Right forelimb (tissue), 1 donor: ENCODE measurements around the gene SRSF8.
"Not testable (repeated sequence)": the region's sequence is repeated elsewhere in the genome, so short reads cannot be mapped to it uniquely, and the experiment has no call there.

Experiments used
- DNase-seq: peaks from one replicate; pipeline ENCODE4 v3.0.0-alpha.2; 2018

The SRSF8 gene

GRCh38 chr11:95098826-95099225 is 32.1 kb downstream of the SRSF8 start:
- no peak for DNase-seq

GRCh38 chr11:95100191-95100648 is 33.5 kb downstream of the SRSF8 start:
- DNase-seq, result no peak

- DNase-seq, result no peak
Measured at GRCh38 chr11:95100856-95101507, 34.3 kb downstream of the SRSF8 start.

- no peak for DNase-seq
Measured at GRCh38 chr11:95101935-95102334, 35.2 kb downstream of the SRSF8 start.

GRCh38 chr11:95102733-95103132 is 36.0 kb downstream of the SRSF8 start:
- no peak for DNase-seq

GRCh38 chr11:95103701-95104100 is 37.0 kb downstream of the SRSF8 start:
- DNase-seq, result no peak

- no peak for DNase-seq
Measured at GRCh38 chr11:95104121-95104830, 37.6 kb downstream of the SRSF8 start.

- no peak for DNase-seq
Measured at GRCh38 chr11:95104856-95105255, 38.1 kb downstream of the SRSF8 start.

GRCh38 chr11:95108159-95108611 is 41.5 kb downstream of the SRSF8 start:
- no peak for DNase-seq

- DNase-seq, result no peak
Measured at GRCh38 chr11:95108671-95109551, 42.2 kb downstream of the SRSF8 start.

- not testable (repeated sequence) for DNase-seq
Measured at GRCh38 chr11:95111471-95111870, 44.8 kb downstream of the SRSF8 start.

GRCh38 chr11:95111923-95112540 is 45.3 kb downstream of the SRSF8 start:
- no peak for DNase-seq

GRCh38 chr11:95115597-95115996 is 48.9 kb downstream of the SRSF8 start:
- DNase-seq, result no peak

- no peak for DNase-seq
Measured at GRCh38 chr11:95119361-95120060, 52.8 kb downstream of the SRSF8 start.
